SK-MEL-5 (cell line): ENCODE results near the gene AKR1B15. TPM values are rescaled to one million over a fixed set of nuclear protein-coding genes. Genes with fewer than 3 reads are reported as not detected.
A peak's percentile ranks its signal among the peaks of the same experiment; 100 is the strongest.
"Not testable (repeated sequence)": the region's sequence is repeated elsewhere in the genome, so short reads cannot be mapped to it uniquely, and the experiment has no call there.

Experiments used
- DNase-seq: peaks from one replicate; pipeline ENCODE4 v3.0.0-alpha.2; 2016; ENCODE audit warnings: low read depth, low spot score
- in situ Hi-C: cut with HindIII; loops from 2 replicates; pipeline ENCODE4 v1.10.0; 2016; ENCODE audit warnings: low sequenced_read_pairs, high pct_unique_total_duplicates, low pct_unique_long_range_greater_than_20kb
- total RNA-seq: library from RNA; depleted of rRNA; stranded (reverse); fragments of >200 nt; shearing (Covaris generic); gene quantifications from 2 replicates; pipeline ENCODE4 v1.2.3, GENCODE V29; 2014

AKR1B15 gene
- total RNA-seq, 1 experiment from 2014 or later = 0.08 TPM

DNA sequence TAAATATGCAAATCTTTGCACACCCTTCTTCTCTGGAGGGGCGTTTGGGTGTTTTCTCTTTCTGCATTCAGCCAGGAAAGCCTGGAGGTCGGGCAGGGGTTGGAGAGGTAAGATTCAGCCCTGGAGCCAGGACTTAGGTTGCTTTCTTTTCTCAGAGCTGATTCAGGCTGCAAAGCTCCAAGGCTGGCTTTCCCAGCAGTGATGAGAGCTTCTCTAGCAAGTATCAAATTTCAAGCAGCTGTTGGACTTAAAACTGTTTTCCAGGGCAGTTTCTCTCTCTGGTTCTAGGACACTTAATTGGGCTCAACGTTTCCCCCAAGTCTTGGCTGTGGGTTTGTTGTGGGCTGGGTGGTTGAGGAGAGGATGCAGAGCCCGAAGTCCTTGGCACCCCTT, 20.9 kb upstream of the AKR1B15 start:
- no peak for DNase-seq
- in situ Hi-C loops = no loop called here

DNA sequence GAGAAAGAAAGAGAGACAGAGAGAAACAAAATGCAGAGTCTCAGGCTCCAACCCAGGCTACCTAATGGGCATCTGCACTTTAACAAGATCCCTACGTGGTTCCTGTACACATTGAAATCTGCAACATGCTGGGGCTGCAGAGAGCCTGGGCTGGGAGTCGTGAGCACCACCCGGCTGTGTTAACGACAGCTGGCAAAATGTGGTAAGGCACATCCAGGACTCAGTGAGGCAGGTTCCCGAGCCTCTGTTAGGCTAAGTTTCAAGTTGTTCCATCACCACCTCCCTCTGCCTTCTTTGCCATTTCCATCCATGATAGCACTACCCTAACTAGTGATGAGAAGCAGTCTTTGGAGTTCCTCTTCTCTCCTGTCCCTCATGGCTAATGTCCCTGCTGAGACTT, 20.2 kb upstream of the AKR1B15 start:
- in situ Hi-C loops = no loop called here
- DNase-seq = no peak

DNA sequence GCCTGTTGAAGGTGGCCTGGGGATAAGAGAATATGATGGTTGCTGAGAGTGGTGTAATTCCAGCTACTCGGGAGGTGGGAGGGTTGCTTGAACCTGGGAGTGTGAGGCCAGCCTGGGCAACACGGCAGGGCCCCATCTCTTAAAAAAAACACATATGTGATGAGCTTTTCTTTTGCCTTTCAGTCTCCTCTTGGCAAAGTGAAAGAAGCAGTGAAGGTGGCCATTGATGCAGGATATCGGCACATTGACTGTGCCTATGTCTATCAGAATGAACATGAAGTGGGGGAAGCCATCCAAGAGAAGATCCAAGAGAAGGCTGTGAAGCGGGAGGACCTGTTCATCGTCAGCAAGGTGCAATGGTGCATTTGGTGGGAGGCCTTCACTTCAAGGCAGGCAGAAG, 18.4 kb upstream of the AKR1B15 start:
- DNase-seq = no peak
- in situ Hi-C loops = no loop called here

DNA sequence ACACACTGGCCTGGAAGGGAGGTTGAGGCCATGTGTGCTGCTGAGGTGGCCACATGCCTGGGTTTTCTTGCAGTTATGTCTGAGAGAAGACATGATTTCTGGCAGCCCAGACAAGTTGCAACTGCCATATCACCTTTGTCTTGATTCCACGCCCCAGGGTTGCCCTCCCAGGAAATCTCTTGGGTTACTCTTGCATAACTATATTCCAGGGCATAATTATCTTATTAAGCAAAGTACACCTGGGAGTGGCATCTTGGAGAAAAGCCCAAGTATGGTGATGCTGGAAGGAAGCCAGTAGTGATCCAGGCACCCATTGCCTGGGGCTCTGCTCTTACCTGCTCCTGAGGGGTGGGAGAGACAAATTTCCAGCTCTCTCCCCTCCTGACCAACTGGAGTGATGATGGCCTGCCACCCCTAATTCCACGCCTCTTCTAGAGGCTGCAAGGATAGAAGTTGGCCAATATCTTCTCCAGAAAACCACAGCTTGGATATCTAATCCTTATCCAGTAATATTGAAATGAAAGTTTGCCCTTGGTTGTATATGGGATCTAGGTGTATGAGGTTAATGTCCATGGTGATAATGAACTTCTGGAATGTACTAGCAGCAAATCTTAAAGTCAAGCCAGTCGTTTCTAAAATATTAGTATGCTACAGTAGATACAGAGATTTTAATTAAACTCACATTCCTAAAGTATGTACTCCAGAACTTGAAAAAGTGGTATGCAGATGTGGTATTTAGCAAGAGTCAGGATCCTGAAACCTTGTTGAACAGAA, 16.5 kb upstream of the AKR1B15 start:
- in situ Hi-C loops = no loop called here
- DNase-seq = no peak

DNA sequence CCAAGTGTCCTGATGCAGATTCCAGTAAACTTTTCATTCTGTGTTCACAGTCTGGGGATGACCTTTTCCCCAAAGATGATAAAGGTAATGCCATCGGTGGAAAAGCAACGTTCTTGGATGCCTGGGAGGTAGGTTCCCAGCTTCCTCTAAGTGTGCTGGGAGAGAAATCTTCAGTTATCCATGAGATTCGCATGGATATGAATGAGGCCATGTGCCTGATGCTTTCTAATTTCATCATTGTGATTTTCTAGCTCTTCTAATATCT, 16.0 kb upstream of the AKR1B15 start:
- in situ Hi-C loops = no loop called here
- no peak for DNase-seq

DNA sequence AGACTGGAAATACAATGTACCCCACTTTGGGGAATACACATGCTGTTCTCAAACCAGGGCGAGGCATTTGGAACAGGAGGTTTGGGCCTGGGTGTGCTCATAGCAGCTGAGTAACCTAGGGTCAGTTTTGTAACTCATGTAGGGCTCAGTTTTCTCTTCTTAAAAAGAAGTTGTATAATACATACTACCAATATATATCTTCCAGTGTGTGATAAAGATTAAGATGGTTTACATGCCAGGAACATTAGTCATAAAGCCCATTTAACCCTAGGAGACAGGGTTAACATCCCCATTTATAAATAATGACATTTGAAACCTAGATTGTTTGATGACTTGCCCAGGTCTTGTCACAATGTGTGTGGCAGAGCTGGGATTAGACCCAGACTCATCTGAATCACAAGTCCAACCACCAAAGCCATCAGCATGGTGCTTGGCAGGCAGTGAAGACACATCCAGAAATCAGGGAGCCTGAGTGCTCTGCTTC, 15.6 kb upstream of the AKR1B15 start:
- in situ Hi-C loops = no loop called here
- DNase-seq = no peak

DNA sequence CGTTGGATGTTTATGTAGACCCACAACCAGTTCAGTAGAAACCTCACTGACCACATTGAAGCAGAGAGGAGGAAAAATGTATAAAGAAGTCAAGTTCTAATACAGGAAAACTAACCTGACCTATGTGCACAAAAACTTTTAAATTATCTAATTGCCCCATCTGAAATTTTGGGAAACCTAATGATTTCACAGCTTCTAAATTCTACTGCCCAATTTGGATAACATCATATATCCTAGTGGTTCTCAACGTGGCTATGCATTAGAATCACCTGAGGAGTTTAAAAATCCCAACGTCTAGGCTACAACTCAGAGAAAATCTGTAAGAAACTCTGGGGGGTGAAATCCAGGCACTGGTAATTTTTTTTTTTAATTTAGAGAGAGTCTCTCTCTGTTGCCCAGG, 14.3 kb upstream of the AKR1B15 start:
- no peak for DNase-seq
- in situ Hi-C loops = no loop called here

DNA sequence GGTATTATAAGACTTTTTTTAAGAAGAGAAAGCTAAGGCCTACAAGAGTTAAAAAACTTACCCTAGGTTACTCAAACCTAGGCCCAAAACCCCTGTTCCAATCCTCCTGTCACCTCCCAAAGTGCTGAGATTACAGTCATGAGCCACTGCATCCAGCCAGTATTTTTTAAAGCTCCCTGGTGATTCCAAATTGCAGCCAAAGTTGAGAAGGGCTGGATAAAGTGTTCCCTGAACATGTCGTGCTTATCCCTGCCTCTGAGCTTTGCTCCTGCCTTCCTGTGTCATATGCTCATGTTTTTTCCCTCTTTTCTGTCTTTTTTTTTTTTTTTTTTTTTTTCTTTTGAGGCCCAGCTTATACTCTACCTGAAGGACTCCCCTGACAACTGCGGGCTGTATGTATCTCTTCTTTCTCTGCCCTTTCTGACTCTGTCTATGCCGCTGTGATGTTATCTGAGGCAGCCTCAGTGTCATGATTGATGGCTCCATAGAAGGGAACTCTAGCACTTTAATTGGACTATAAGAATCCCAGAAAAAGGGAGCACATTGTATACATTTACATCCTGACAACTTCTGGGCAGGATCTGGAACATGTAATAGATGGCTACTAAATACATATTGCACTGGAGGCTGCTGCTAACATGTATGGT, 13.5 kb upstream of the AKR1B15 start:
- in situ Hi-C loops = no loop called here
- no peak for DNase-seq

GRCh38 chr7:134535919-134536299, 13.0 kb upstream of the AKR1B15 start:
- DNase-seq = no peak
- in situ Hi-C loops = no loop called here

DNA sequence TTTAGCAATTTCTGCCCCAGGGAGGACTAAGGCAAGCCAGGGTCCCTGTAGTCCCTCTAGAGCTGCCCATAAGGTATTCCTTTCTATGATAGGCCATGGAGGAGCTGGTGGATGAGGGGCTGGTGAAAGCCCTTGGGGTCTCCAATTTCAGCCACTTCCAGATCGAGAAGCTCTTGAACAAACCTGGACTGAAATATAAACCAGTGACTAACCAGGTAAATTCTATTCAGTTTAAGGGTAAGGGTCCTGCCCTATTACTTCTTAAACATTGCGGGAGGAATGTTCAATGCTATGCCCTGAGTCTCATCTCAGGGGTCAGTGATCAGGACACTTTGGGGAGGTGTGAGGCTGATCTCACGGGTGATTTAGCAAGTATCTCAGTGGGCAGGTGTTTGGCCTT, 12.4 kb upstream of the AKR1B15 start:
- DNase-seq, in situ Hi-C loops: not testable (repeated sequence)

DNA sequence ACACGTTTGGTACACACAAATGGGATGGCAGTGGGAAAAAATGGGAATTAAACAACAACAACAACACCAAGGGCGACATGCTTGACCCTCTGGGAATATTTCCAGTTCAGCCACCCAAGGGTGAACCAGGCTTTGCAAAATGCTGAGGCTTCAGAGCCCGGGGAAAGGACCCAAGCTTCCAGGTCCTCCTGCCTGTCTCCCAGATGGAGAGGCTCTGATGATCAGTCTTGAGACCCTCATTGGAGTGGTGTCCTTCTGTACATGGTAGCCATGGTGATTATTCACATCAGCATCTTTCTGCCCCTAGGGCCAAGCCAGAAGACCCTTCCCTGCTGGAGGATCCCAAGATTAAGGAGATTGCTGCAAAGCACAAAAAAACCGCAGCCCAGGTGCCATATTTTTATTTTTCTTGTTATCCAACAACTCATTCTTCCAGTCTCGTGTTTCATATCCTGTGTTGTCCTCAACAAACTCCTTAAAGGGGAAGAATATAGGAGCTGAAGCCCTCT, 11.6 kb upstream of the AKR1B15 start:
- in situ Hi-C loops, DNase-seq: not testable (repeated sequence)

DNA sequence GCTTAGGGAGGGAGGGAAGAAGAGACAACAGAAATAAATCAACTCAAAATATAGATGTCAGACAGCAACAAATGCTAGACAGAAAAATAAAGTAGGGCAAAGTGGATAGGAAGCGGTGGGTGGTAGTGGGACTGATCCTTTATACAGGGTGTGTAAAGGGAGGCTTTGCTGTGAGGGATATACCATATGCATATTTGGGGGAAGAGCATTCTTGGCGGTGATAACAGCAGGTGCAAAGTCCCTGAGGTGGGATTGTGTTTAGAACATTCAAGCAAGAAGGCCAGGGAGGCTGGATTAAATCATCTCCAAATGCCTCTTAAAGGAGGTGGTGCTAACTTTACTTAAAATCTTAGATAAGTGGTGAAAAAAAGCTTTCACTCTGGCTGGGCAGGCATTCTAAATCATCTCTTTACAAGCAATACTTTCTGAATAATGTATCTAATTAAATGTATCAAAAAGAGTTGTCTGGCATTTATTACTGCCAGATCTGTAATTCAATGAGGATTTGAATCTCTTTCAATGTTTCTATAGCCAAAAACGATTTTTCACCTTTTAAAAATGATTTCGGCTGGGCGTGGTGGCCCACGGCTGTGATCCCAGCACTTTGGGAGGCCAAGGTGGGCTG, 9.4 kb upstream of the AKR1B15 start:
- in situ Hi-C loops = no loop called here
- no peak for DNase-seq

- in situ Hi-C loops, DNase-seq: not testable (repeated sequence)
Observed at GRCh38 chr7:134541501-134542194, 7.3 kb upstream of the AKR1B15 start.

DNA sequence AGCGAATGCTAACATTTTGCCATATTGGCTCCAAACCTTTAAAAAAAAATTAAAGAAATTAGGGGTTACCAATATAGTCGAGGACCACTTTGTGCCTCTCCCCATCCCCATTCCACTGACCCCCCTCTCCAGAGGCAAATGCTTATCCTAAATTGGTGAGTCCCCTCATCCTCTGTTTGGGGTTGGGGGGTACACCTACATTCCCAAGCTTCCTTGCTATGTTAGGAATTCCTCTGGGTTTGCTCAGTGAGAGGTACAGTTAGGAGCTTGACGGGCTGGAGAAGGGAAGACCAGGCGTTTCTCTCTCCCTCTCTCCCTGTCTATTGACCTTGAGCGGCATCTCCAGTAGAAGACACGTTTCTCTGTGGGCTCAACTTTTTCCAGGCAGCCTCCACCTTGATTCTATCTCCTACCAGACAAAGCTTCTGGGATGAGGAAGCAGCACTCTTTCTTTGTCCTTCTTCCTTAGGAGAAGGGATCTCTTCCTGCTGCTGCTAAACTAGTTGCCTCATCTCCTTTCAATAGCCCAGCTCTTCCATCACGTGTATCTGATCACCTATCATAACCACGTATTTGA, 6.6 kb upstream of the AKR1B15 start:
- in situ Hi-C loops = no loop called here

GRCh38 chr7:134545380-134545779, 3.5 kb upstream of the AKR1B15 start:
- DNase-seq = no peak
- in situ Hi-C loops = no loop called here

More for the DNA sequence above, 6.6 kb upstream of the AKR1B15 start:
- DNase-seq = no peak

DNA sequence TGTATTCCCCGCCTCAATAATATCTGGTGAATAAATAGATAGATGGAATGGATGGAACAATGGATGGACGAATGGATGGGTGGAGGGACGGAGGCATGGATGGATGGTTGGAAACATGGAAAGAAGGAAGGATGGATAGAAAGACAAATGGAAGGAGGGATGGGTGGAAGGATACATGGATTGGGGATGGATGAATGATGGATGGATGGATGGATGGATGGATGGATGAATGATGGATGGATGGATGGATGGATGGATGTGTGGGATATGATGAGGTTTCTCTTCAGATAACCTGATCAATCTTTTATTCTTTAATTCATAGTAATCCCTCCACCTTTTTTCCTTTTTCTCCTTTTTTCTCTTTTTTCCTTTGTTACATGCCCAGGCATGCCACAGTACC, 3.0 kb upstream of the AKR1B15 start:
- in situ Hi-C loops = no loop called here

DNA sequence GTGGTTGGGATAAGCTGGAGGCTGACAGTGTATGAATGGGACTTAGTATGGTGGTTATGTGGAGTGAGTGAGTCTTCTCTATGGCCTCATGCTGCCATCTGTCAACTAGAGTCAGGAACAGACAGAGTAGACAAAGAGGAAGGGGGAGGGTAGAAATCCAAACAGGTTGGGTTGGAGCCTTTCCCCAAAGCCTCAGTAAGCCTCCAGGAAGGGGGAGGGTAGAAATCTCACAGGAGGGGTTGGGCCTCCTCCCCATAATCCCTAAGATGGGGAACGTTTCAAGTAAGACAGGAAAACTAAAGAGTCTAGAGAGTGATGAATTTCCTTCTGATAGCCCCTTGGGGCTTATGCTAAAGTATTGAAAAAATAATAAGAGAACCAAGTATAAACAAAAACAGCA, 2.0 kb upstream of the AKR1B15 start:
- in situ Hi-C loops = no loop called here
- DNase-seq = peak; percentile 36

More for the DNA sequence above, 3.0 kb upstream of the AKR1B15 start:
- no peak for DNase-seq
